ENCODE results near the gene ADSL.
A peak's percentile ranks its signal among the peaks of the same experiment; 100 is the strongest.
"Not testable (repeated sequence)": the region's sequence is repeated elsewhere in the genome, so short reads cannot be mapped to it uniquely, and the experiment has no call there.

ADSL gene

GRCh38 chr22:40376149-40376548 is 29.8 kb downstream of the ADSL start:
- DNase-seq = no peak

- DNase-seq = no peak
Observed at GRCh38 chr22:40377931-40378330, 31.6 kb downstream of the ADSL start.

- not testable (repeated sequence) for DNase-seq
Observed at GRCh38 chr22:40378448-40378847, 32.1 kb downstream of the ADSL start.

GRCh38 chr22:40381461-40381860 is 35.2 kb downstream of the ADSL start:
- no peak for DNase-seq

DNA sequence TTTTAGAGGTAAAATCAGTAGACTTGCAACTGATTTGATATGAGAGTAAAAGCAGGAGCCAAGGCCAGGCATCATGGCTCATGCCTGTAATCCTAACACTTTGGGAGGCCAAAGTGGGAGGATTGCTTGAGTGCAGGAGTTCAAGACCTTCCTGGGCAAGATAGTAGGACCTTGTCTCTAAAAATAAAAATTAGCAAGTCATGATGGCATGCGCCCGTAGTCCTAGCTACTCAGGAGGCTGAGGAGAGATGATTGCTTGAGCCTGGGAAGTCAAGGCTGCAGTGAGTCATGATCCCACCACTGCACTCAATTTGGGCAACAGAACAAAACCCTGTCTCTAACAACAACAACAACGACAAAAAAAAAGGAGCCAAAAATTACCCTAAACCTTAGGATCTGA is 37.6 kb downstream of the ADSL start:
- no peak for DNase-seq

DNA sequence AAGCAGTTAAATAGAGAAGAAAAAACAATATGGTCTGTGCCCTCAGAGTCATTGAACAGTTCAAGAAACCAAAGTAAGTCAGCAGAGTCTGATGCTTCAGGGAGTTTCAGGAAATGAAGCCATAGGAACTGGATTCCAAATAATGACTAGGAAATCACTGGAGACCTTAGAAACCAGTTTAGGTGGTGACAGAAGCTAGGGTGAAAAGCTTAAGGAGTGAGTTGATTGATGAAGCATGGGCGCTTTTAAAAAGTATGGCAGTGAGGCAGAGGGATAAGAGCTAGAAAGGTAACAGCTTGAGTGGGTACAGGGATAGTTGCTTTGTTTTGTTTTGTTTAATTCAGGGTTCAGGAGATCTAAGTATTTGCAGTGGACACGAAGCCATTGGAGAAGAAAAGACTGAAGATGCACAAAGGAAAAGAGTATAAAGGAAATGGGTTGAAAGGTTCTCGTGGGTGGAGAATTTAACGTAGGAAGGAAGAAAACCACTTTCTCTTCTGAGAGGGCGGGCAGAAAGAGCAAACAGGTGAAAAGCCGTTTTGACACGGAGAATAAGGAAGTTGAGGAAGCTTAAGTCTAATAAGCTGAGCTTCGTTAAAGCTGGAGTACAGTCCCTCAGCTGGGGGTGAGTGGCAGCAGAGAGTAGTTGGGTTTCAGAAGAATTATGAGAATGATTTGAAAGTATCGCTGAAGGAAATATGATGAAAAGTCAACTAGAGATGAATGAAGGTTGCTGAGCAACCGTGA is 38.9 kb downstream of the ADSL start:
- no peak for DNase-seq

DNA sequence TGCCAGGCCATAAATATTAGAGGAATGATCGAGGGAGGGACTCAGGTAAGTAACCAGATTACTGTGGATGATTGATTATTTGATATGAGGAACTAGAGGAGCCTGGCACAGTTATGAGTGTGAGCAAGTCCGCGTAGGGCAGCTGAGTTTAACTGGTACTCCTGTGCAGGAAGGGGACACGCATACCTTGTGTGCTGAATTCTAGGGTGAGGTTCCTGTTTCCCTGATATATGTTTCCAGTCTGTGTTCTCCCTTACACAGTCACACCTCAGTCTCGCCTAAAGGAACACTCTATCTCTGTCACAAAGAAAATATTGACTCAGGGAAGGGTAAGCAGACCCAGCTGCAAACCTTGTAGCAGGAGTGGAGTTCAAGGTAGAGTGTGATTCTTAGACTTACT is 41.4 kb downstream of the ADSL start:
- no peak for DNase-seq

- no peak for DNase-seq
Observed at GRCh38 chr22:40388231-40388630, 41.9 kb downstream of the ADSL start.

DNA sequence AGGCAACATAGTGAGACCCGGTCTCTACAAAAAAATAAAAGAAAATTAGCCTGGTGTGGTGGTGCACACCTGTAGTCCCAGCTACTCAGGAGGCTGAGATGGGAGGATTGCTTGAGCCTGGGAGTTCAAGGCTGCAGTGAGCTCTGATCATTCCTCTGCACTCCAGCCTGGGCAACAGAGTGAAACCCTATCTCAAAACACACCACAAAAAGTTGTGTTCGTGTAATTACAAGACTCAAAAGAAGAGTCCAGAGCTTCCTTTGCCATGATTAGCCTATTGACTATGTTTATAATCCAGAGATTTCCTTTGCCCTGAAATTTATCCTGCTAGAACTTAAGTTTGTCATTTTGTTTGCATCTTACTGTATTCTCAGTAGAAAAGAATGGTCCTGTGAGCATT is 45.1 kb downstream of the ADSL start:
- DNase-seq = no peak

GRCh38 chr22:40392618-40393017 is 46.3 kb downstream of the ADSL start:
- DNase-seq = no peak

DNA sequence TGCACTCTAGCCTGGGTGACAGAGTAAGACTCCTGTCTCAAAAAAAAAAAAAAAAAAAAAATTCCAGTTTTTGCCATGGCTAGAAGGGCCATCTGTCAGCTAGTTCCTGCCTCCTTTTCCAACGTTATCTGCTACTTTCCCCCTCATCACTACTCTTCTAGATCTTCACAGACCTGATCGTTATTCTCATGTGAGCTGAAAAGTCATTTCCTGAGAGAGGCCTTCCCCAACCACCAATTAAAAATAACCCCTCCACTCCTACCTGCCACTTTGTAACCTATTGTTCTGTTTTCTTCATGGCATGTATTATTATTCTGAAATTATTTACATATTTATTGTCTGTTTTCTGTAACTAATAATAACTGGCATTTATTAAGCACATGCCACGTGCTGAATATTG is 48.3 kb downstream of the ADSL start:
- DNase-seq = no peak

DNA sequence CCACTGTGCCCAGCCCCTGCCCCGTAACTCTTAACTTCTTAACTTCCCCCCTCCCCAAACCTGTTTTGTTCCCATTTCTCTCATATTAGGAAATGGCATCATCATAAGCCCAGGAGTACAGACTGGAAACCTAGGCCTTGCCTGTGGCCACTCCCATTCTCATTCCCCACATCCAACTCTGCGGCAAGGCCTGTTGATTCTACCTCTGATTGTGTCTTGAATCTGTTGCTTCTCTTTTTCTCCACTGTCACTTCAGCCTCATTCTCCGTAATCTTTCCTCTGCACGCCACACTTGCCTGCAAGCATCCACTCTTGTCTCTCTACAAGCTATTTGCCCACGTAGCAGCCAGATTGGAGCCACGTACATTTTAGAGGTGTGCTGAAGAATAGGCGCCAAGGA is 49.3 kb downstream of the ADSL start:
- DNase-seq = no peak

DNA sequence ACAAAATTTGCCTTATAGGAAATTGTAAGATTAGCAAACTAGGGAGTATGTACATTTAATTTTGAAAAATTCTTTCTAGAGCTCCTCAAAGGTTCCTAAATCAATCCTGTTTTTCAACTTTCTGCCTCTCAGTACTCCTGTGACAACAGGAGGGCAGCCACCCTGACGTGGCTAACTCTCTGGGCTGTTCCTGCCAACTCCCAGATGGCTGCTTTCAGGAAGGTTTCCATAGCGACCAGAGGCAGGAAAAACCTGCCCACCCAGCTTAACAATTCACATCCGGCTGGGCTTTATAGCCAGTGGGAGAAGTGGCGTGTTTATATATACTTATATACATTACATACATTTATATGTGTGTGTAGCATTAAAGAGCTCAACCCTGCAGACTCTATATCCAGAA is 50.6 kb downstream of the ADSL start:
- peak; percentile 44 for DNase-seq

DNA sequence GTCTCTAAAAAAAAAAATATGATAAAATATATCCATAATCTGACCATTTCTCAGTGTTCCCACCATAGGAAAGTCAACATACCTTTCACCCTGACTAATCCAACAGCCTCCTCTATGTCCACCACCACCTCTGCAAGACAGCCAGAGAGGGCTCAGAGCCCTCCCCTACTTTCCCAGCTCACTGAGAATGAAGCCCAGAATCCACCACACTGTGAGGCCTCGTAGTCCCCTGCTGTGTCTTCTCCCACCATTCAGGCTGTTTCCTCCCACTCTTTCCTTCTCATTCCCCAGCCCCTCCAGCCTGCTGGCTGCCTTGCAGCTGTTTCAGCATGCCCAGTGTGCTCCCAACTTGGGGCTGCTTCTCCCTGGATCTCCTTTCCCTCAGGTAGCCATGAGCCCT is 51.1 kb downstream of the ADSL start:
- no peak for DNase-seq

GRCh38 chr22:40399621-40400020 is 53.3 kb downstream of the ADSL start:
- DNase-seq = no peak

DNA sequence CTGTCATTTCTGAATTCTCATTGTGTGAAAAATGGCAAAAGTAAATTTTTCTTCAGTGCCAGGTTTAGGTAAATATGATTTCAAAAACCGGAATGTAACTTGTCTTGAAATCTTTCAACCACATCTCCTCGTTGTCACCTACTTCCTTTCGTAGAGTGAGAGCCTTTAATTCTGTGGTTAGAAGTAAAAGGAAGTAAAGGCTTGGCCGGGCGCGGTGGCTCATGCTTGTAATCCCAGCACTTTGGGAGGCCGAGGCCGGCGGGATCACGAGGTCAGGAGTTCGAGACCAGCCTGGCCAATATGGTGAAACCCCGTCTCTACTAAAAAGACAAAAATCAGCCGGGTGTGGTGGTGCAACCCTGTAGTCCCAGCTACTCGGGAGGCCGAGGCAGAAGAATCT is 53.9 kb downstream of the ADSL start:
- DNase-seq = no peak

GRCh38 chr22:40401532-40401931 is 55.2 kb downstream of the ADSL start:
- no peak for DNase-seq

DNA sequence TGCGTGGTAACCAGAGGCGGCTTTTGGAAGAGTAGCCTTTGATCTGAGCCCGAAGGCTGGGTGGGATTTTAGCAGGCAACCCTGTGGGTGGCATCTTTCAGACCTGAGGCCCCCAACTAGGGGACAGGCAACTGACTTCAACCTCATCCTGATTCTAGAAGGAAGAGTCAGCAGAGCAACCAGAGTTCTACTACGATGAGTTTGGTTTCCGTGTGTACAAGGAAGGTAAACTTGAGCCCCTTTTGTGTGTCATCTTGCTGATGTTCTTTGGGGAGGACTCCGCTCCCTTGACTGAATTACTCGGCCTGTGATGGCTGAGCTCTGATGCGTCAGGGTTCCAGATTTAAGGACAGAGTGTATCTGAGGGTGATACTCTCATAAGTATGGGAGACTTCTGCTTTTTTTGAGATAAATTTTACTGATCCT is 55.7 kb downstream of the ADSL start:
- no peak for DNase-seq

DNA sequence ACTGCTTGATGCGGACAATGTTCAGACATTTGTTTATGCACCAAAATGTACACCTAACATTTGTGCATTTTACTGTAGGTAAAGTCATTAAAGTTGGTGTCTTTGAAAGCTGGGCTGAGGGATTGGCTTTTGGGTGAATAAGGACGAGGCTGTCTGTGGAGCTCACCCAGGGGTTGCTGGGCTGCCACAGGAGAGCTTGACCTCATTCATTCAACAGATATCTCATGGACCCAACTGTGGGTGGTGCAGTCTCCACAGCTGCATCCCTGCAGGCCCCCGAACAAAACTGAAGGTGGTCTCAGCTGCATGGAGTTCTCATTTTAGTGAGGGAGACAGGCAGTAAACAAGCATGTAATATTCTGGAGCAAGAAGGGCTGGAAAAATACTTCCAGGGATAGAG is 56.8 kb downstream of the ADSL start:
- no peak for DNase-seq

GRCh38 chr22:40403651-40404050 is 57.4 kb downstream of the ADSL start:
- DNase-seq = no peak

- DNase-seq = no peak
Observed at GRCh38 chr22:40404251-40405177, 58.2 kb downstream of the ADSL start.

DNA sequence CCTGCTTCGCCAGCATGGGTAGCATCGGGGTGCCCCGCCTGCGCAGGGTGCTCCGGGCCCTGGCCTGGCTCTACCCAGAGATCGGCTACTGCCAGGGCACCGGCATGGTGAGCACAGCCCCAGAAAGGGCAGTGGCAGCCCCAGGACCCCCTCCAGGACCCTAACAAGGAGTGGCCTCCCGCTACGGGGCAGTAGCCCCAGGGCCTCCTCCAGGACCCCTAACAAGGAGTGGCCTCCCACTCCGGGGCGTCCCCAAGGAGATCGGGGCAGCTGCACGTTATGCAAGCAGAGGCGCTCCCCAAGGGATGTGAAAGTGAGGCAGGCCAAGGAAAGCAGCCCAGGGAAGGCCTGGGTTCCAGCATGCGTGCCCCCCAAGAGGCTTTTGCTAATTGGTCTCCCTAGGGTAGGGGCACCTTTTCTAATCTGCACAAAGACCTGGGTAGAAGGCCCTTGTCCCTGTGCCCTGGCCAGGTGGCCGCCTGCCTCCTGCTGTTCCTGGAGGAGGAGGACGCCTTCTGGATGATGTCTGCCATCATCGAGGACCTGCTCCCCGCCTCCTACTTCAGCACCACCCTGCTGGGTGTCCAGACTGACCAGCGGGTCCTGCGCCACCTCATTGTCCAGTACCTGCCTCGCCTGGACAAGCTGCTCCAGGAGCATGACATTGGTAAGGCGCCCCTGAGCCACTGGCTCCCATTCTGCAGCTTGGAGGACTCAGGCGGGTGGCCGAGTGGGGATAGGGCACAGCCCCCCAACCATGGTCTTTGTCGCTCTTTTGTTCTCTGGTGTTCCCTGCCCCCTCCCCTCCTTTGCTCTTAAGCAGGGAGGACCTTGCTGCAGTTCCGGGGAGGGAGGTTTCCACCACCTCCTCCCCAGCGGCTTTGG is 59.1 kb downstream of the ADSL start:
- DNase-seq = no peak

Data from NCI-H1105 (cell line).